GM12873 (cell line): ENCODE measurements around the gene RASSF8.

Experiments used
- CTCF ChIP-seq: IDR thresholded peaks from 2 replicates; pipeline ENCODE4 v1.5.1; 2012; ENCODE audit warnings: low read depth, mild to moderate bottlenecking, moderate library complexity, low read length, control low read depth; ENCODE audit not compliant: insufficient read depth; ENCODE audit errors: missing control alignments

Gene RASSF8

GRCh38 chr12:26029736-26030022 lies 71.2 kb downstream of the RASSF8 start:
- no peak for TF ChIP-seq CTCF

- no peak for TF ChIP-seq CTCF
Observed at GRCh38 chr12:26030371-26030770, 71.9 kb downstream of the RASSF8 start.

GRCh38 chr12:26031318-26031717 lies 72.8 kb downstream of the RASSF8 start:
- no peak for TF ChIP-seq CTCF

- no peak for TF ChIP-seq CTCF
Observed at GRCh38 chr12:26031827-26032226, 73.3 kb downstream of the RASSF8 start.

GRCh38 chr12:26032290-26032689 lies 73.8 kb downstream of the RASSF8 start:
- TF ChIP-seq CTCF: no peak

GRCh38 chr12:26032719-26033241 lies 74.3 kb downstream of the RASSF8 start:
- TF ChIP-seq CTCF: no peak

- no peak for TF ChIP-seq CTCF
Observed at GRCh38 chr12:26034371-26035142, 76.1 kb downstream of the RASSF8 start.
